H1 (cell line): Measurements from ENCODE around the gene APOL5. TPM values are rescaled to one million over a fixed set of nuclear protein-coding genes. Genes with fewer than 3 reads are reported as not detected.

ENCODE experiments used
- CHD7 ChIP-seq: fragments of 300-600 bp; sonication (generic); IDR thresholded peaks from 2 replicates; pipeline ENCODE4 v1.7.1; 2012; ENCODE audit warnings: low read length, moderate library complexity, mild to moderate bottlenecking, inconsistent platforms; ENCODE audit not compliant: insufficient replicate concordance
- EP300 ChIP-seq, 2 experiments: IDR thresholded peaks; 1 replicate in 1 of 2; 2 replicates in 1 of 2; pipeline ENCODE4 v1.6.1; 2011 to 2012; ENCODE audit warnings: low read depth in 2 of 2, low read length in 2 of 2, mild to moderate bottlenecking in 2 of 2, borderline replicate concordance in 1 of 2, inconsistent platforms in 1 of 2, moderate library complexity in 1 of 2
- POLR2A ChIP-seq, 2 experiments: IDR thresholded peaks; 1 replicate in 1 of 2; 2 replicates in 1 of 2; pipeline ENCODE4 v1.6.1; 2011; ENCODE audit warnings: low read depth in 2 of 2, low read length in 2 of 2, mild to moderate bottlenecking in 2 of 2; ENCODE audit errors: control extremely low read depth in 1 of 2
- RBBP5 ChIP-seq: IDR thresholded peaks from 2 replicates; pipeline ENCODE4 v1.7.1; 2012; ENCODE audit warnings: low read depth, mild to moderate bottlenecking, inconsistent platforms, low read length, moderate library complexity, borderline replicate concordance
- polyA plus RNA-seq, 7 experiments: library from polyadenylated mRNA; depleted of rRNA in 3 of 7; stranded (reverse) in 5 of 7; unstranded in 2 of 7; fragments of >200 nt in 5 of 7; fragments of 200-250 nt in 2 of 7; gene quantifications; 1 replicate in 5 of 7; 2 replicates in 1 of 7; 4 replicates in 1 of 7; pipeline versions ENCODE4 v1.2.1 to v1.2.3, GENCODE V29; 2011 to 2013; ENCODE audit warnings: missing spikeins in 2 of 7, mixed read lengths in 2 of 7
- total RNA-seq: library from RNA; stranded (reverse); fragmentation: NEBNext Ultra II Directional; extraction: Animal tissue kit (Norgen Biotek cat#: 25700); gene quantifications from 2 replicates; pipeline ENCODE4 v1.2.1, GENCODE V29; 2021
- TF ChIP-seq, protein P1 (sequence below), 3 experiments: IDR thresholded peaks; 1 replicate in 2 of 3; 2 replicates in 1 of 3; pipeline versions ENCODE4 v1.5.1 to v1.6.1; 2011; ENCODE audit warnings: low read length in 3 of 3, mild to moderate bottlenecking in 3 of 3, inconsistent platforms in 2 of 3, low read depth in 1 of 3, moderate library complexity in 1 of 3; ENCODE audit not compliant: insufficient read depth in 1 of 3; ENCODE audit errors: control extremely low read depth in 1 of 3

Gene APOL5
- total and polyA plus RNA-seq, 2 of the 8 experiments (the other 6 are each of a cell fraction or from before 2014, with no cell fraction given) = not detected

GRCh38 chr22:35708453-35708852 is 9.2 kb upstream of the APOL5 start (continued):
- no peak for TF ChIP-seq CHD7
- no peak for TF ChIP-seq POLR2A (IDR thresholded peaks at IDR 0.05; ENCODE audit: control extremely low read depth in 1 of 2, low read depth in 2 of 2, low read length in 2 of 2)
- TF ChIP-seq, protein P1, sequence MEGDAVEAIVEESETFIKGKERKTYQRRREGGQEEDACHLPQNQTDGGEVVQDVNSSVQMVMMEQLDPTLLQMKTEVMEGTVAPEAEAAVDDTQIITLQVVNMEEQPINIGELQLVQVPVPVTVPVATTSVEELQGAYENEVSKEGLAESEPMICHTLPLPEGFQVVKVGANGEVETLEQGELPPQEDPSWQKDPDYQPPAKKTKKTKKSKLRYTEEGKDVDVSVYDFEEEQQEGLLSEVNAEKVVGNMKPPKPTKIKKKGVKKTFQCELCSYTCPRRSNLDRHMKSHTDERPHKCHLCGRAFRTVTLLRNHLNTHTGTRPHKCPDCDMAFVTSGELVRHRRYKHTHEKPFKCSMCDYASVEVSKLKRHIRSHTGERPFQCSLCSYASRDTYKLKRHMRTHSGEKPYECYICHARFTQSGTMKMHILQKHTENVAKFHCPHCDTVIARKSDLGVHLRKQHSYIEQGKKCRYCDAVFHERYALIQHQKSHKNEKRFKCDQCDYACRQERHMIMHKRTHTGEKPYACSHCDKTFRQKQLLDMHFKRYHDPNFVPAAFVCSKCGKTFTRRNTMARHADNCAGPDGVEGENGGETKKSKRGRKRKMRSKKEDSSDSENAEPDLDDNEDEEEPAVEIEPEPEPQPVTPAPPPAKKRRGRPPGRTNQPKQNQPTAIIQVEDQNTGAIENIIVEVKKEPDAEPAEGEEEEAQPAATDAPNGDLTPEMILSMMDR (IDR thresholded peaks at IDR 0.05; ENCODE audit: control extremely low read depth in 1 of 3, insufficient read depth in 1 of 3, low read depth in 1 of 3, low read length in 3 of 3) = no peak
- TF ChIP-seq EP300 (IDR thresholded peaks at IDR 0.05; ENCODE audit: borderline replicate concordance in 1 of 2, low read depth in 2 of 2, low read length in 2 of 2) = no peak
- no peak for TF ChIP-seq RBBP5
